Measurements from ENCODE around the gene LTF.
"Not testable (repeated sequence)": the region's sequence is repeated elsewhere in the genome, so short reads cannot be mapped to it uniquely, and the experiment has no call there.

Gene LTF

DNA sequence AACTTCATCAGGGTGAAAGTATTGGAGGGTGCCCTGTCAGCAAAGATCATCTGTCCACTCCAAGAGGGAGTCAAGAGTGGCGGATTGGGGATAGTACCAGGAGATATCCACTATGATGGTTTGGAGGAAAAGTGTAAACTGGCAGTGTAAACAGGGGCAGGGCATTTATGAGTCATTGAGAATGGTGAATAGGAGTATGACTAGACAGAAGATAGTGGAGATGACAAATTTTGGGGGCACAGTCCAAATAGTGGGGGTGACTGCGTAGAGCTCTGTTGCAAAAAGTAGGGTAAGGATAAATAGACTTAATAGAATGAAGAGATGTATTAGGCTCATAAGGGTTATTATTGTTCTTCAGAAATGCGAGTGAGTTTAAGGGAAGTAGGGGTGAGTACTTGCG lies 75.9 kb downstream of the LTF start:
- DNase-seq = not testable (repeated sequence)

GRCh38 chr3:46386205-46386604 lies 78.5 kb downstream of the LTF start:
- no peak for DNase-seq
